Lower leg skin (tissue), 3 donors: ENCODE measurements around the gene AP3B1.

Experiments
- CTCF ChIP-seq, 3 donors: fragments of 450-650 bp; IDR thresholded peaks; one replicate each; pipeline ENCODE4 v1.5.1; 2016; ENCODE audit warnings: antibody characterized with exemption in 3 of 3, mild to moderate bottlenecking in 3 of 3, moderate library complexity in 2 of 3
- POLR2A ChIP-seq, 2 donors: fragments of 450-650 bp; IDR thresholded peaks; one replicate each; pipeline ENCODE4 v1.6.1; 2016 to 2017; ENCODE audit warnings: antibody characterized with exemption in 2 of 2, mild to moderate bottlenecking in 1 of 2, moderate library complexity in 1 of 2

GRCh38 chr5:78243639-78244038, 50.9 kb downstream of the AP3B1 start:
- TF ChIP-seq CTCF (IDR thresholded peaks at IDR 0.05), result no peak
- no peak for TF ChIP-seq POLR2A (IDR thresholded peaks at IDR 0.05)
